Prostate gland (tissue), 2 donors: ENCODE measurements around the gene SPRYD3.

Experiments used
- POLR2A ChIP-seq: fragments of 450-650 bp; IDR thresholded peaks from one replicate; pipeline ENCODE4 v1.6.1; 2016; ENCODE audit warnings: antibody characterized with exemption, mild to moderate bottlenecking
- POLR2AphosphoS5 ChIP-seq: sonication (generic); formaldehyde crosslinking; IDR thresholded peaks from one replicate; pipeline ENCODE4 v1.6.1; 2017; ENCODE audit warnings: antibody characterized with exemption
- TF ChIP-seq, protein P1 (sequence below), 4 experiments: fragments of 200-600 bp in 2 of 4; fragments of 450-650 bp in 2 of 4; sonication (generic) in 2 of 4; IDR thresholded peaks; 1 replicate in 3 of 4; 2 replicates in 1 of 4; pipeline ENCODE4 v1.5.1; 2016 to 2019; ENCODE audit warnings: antibody characterized with exemption in 4 of 4, mild to moderate bottlenecking in 2 of 4, moderate library complexity in 2 of 4

DNA sequence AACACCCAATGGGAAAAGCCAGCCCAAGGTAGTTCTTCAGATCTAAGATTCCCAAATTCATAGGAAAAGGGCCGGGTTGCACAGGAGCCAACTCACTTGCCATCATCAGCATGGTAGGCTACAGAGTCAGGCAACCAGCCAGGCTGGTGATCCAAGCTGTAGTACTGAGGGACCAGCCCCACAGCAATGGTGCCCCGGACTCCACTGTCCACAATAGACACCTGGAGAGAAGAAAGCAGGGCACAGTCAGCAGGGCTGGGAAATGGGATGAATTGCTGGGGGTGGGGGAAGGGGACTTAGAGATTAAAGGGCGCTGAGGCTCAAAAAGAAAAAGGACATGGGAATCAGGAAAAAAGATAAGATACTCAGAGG lies 4.2 kb downstream of the SPRYD3 start:
- TF ChIP-seq, protein P1, sequence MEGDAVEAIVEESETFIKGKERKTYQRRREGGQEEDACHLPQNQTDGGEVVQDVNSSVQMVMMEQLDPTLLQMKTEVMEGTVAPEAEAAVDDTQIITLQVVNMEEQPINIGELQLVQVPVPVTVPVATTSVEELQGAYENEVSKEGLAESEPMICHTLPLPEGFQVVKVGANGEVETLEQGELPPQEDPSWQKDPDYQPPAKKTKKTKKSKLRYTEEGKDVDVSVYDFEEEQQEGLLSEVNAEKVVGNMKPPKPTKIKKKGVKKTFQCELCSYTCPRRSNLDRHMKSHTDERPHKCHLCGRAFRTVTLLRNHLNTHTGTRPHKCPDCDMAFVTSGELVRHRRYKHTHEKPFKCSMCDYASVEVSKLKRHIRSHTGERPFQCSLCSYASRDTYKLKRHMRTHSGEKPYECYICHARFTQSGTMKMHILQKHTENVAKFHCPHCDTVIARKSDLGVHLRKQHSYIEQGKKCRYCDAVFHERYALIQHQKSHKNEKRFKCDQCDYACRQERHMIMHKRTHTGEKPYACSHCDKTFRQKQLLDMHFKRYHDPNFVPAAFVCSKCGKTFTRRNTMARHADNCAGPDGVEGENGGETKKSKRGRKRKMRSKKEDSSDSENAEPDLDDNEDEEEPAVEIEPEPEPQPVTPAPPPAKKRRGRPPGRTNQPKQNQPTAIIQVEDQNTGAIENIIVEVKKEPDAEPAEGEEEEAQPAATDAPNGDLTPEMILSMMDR (IDR thresholded peaks at IDR 0.05), result no peak
- TF ChIP-seq POLR2A (no peak), POLR2AphosphoS5 (no peak)
